CD4-positive, alpha-beta T cell (primary cell): ENCODE measurements around the gene TRUB2. TPM values are rescaled to one million over a fixed set of nuclear protein-coding genes. Genes with fewer than 3 reads are reported as not detected.

Experiments used
- ATAC-seq: fragments of 200-7000 bp; cut with Tn5 transposase; one replicate; pipeline ENCODE4 v1.10.0; 2022; ENCODE audit warnings: mild to moderate bottlenecking; ENCODE audit not compliant: poor library complexity
- CTCF ChIA-PET: fragments of 350-600 bp; sonication (Branson Sonifier 250); formaldehyde crosslinking; loops from one replicate; lab custom pipeline; 2021; ENCODE audit warnings: antibody characterized with exemption, inconsistent platforms; lab: Charles Lee
- POLR2A ChIA-PET: fragments of 350-600 bp; sonication (Branson Sonifier 250); formaldehyde crosslinking; loops from one replicate; lab custom pipeline; 2021; ENCODE audit warnings: antibody characterized with exemption, inconsistent platforms; lab: Charles Lee
- DNase-seq, 14 experiments: peaks; one replicate each; pipeline ENCODE4 v3.0.0-alpha.2; 2013 to 2020; ENCODE audit warnings: mixed read lengths in 2 of 14
- H3K27ac ChIP-seq, 2 donors: one replicate each; pipeline versions ENCODE4 v1.5.1 to v1.7.0; 2013; ENCODE audit warnings: low read length in 2 of 2, low read depth in 1 of 2, mild to moderate bottlenecking in 1 of 2
- H3K27me3 ChIP-seq, 2 experiments: 1 replicate in 1 of 2; 2 replicates in 1 of 2; pipeline versions ENCODE4 v1.6.1 to v1.7.0; 2013; ENCODE audit warnings: low read length in 2 of 2, control low read depth in 1 of 2, mild to moderate bottlenecking in 1 of 2, moderate library complexity in 1 of 2; ENCODE audit not compliant: insufficient read depth in 2 of 2, control insufficient read depth in 1 of 2
- H3K36me3 ChIP-seq: one replicate; pipeline ENCODE4 v1.6.1; 2013; ENCODE audit warnings: low read length, control low read depth; ENCODE audit not compliant: insufficient read depth
- H3K4me1 ChIP-seq: one replicate; pipeline ENCODE4 v1.6.1; 2013; ENCODE audit warnings: low read length, control low read depth; ENCODE audit not compliant: insufficient read depth
- H3K4me3 ChIP-seq: one replicate; pipeline ENCODE4 v1.5.1; 2013; ENCODE audit warnings: mild to moderate bottlenecking, low read length, moderate library complexity
- H3K9me3 ChIP-seq, 2 experiments: 1 replicate in 1 of 2; 2 replicates in 1 of 2; pipeline versions ENCODE4 v1.6.1 to v1.7.0; 2013; ENCODE audit warnings: low read length in 2 of 2, mild to moderate bottlenecking in 2 of 2, control low read depth in 1 of 2, moderate library complexity in 1 of 2; ENCODE audit not compliant: control insufficient read depth in 1 of 2, insufficient read depth in 1 of 2
- H3K27ac Mint-ChIP-seq: one replicate; pipeline ENCODE4 v1.8.0; 2020; ENCODE audit warnings: mixed read lengths
- H3K27me3 Mint-ChIP-seq: one replicate; pipeline ENCODE4 v1.8.0; 2021; ENCODE audit warnings: mixed read lengths
- H3K36me3 Mint-ChIP-seq: one replicate; pipeline ENCODE4 v1.8.0; 2021; ENCODE audit warnings: low read depth, mixed read lengths
- H3K4me1 Mint-ChIP-seq: one replicate; pipeline ENCODE4 v1.8.0; 2021; ENCODE audit warnings: low read depth, mixed read lengths
- H3K4me3 Mint-ChIP-seq: one replicate; pipeline ENCODE4 v1.8.0; 2020; ENCODE audit warnings: mild to moderate bottlenecking, mixed read lengths
- H3K9me3 Mint-ChIP-seq: one replicate; pipeline ENCODE4 v1.8.0; 2020; ENCODE audit warnings: mixed read lengths
- CTCF ChIP-seq: fragments of 200-600 bp; IDR thresholded peaks from one replicate; pipeline ENCODE4 v1.8.0; 2022; ENCODE audit warnings: antibody characterized with exemption, mild to moderate bottlenecking
- intact Hi-C, 2 experiments: fragments of 100-400 bp; cut with DNase I in 1 of 2; cut with micrococcal nuclease in 1 of 2; formaldehyde crosslinking; loops; one replicate each; pipeline versions ENCODE4 v1.15.1 to v1.9.0; 2023 to 2025; cut with DNase I, micrococcal nuclease
- total RNA-seq, 174 experiments: library from RNA in 2 of 174; stranded (reverse) in 2 of 174; gene quantifications; one replicate each; pipeline ENCODE4 v1.2.3 and lab custom pipeline; 2021 to 2026

The TRUB2 gene
- total RNA-seq, 2 experiments from 2014 or later = 4.8 to 6.5 TPM

GRCh38 chr9:128296340-128297220, 25.7 kb downstream of the TRUB2 start:
- no peak for TF ChIP-seq CTCF
- Histone ChIP-seq H3K27me3 (no peaks in the 10 kb centered on the region), H3K4me3 (no peak overlapping the region), H3K4me1 (no peaks in the 10 kb centered on the region), H3K36me3 (no peaks in the 10 kb centered on the region), H3K9me3 (no peaks in the 10 kb centered on the region), H3K27ac (no peak overlapping the region)
- Mint-ChIP-seq H3K27ac (no peak overlapping the region), H3K36me3 (peaks cover 4% of the 10 kb centered on the region), H3K27me3 (no peaks in the 10 kb centered on the region), H3K4me3 (no peak overlapping the region), H3K9me3 (no peaks in the 10 kb centered on the region), H3K4me1 (peaks cover 5% of the 10 kb centered on the region)
- intact Hi-C loops = loop anchor here in 1 of 2 experiments (5.0 kb wide), 1 partner anchor 66 kb away; no protein-coding TSS in a partner anchor
- CTCF ChIA-PET = interaction anchor here (1.5 kb wide), 1 partner anchor 66 kb away, joined by 8 read pairs; no protein-coding TSS in a partner anchor
- ATAC-seq = no peak
- DNase-seq = no peak
- POLR2A ChIA-PET = no interaction called here

DNA sequence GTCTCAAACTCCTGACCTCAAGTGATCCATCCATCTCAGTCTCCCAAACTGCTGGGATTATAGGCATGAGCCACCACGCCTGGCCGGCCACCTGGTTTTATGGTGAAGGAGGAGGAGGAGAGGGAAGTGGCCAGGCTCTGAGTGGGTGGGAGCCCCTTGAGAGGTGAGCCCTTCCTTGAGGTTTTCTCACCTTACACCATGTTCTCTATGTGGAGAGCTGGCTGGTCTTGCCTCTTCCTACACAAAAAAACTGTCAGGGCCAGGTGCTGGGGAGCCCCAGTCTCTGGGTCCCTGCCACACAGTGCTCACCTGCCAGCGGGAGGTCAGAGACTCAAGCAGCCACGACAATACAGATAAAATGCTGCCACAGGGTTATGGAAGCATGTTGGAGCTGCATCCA, 28.1 kb downstream of the TRUB2 start:
- peaks cover 6% of the 10 kb centered on the region for H3K36me3 Mint-ChIP-seq
- no peak overlapping the region for H3K4me3 ChIP-seq
- H3K4me1 ChIP-seq = no peaks in the 10 kb centered on the region
- no peak for TF ChIP-seq CTCF
- intact Hi-C loops = loop anchor here in 1 of 2 experiments (2.0 kb wide), 2 partner anchors 47 to 119 kb away; partner anchors contain the start of gene SLC27A4
- no peaks in the 10 kb centered on the region for H3K9me3 Mint-ChIP-seq
- H3K4me3 Mint-ChIP-seq = no peak overlapping the region
- H3K27me3 Mint-ChIP-seq = no peaks in the 10 kb centered on the region
- no peaks in the 10 kb centered on the region for H3K9me3 ChIP-seq
- ATAC-seq = no peak
- H3K36me3 ChIP-seq = no peaks in the 10 kb centered on the region
- peaks cover 5% of the 10 kb centered on the region for H3K4me1 Mint-ChIP-seq
- H3K27ac Mint-ChIP-seq = no peak overlapping the region
- no peak for DNase-seq
- no peak overlapping the region for H3K27ac ChIP-seq
- ChIA-PET POLR2A (interaction anchor here (1.1 kb wide), 1 partner anchor 18 kb away, joined by 3 read pairs; the partner anchor contains the start of genes GOLGA2 and SWI5), CTCF (interaction anchor here (1.5 kb wide), 1 partner anchor 11 kb away, joined by 4 read pairs; no protein-coding TSS in a partner anchor)
- H3K27me3 ChIP-seq = no peaks in the 10 kb centered on the region

DNA sequence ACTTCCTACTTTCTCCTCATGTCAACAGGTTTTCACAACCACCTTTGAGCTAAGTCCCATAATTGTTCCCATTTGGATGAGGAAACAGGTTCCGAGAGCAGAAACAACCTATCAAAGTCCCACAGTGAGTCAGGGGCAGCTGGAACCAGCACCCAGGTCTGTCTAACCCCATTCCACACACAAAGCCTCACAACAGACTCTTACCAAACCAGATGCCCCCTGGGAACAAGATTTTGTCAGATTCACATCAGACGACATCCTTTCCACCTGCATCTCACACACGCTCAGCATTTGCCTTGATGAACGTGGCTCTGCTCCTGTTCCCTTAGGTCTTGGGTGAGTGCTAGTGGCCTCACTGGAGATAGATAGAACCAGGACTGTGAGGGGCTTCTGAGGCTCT, 29.2 kb downstream of the TRUB2 start:
- H3K27ac Mint-ChIP-seq = no peak overlapping the region
- H3K4me3 Mint-ChIP-seq = no peak overlapping the region

More for the DNA sequence above, 29.2 kb downstream of the TRUB2 start:
- Mint-ChIP-seq H3K36me3 (peaks cover 16% of the 10 kb centered on the region), H3K27me3 (no peaks in the 10 kb centered on the region), H3K9me3 (no peaks in the 10 kb centered on the region), H3K4me1 (peaks cover 5% of the 10 kb centered on the region)
- CTCF ChIA-PET = interaction anchor here (1.0 kb wide), 1 partner anchor 48 kb away, joined by 4 read pairs; no protein-coding TSS in a partner anchor
- H3K27ac ChIP-seq = no peak overlapping the region
- ATAC-seq = no peak
- peaks cover 3% of the 10 kb centered on the region for H3K36me3 ChIP-seq
- POLR2A ChIA-PET = interaction anchor here (1.1 kb wide), 1 partner anchor 17 kb away, joined by 3 read pairs; the partner anchor contains the start of genes GOLGA2 and SWI5
- intact Hi-C loops = no loop called here
- no peak for DNase-seq
- no peaks in the 10 kb centered on the region for H3K4me1 ChIP-seq
- no peaks in the 10 kb centered on the region for H3K9me3 ChIP-seq
- no peak overlapping the region for H3K4me3 ChIP-seq
- TF ChIP-seq CTCF = no peak
- no peaks in the 10 kb centered on the region for H3K27me3 ChIP-seq
